HCT116 (cell line): ENCODE data around the gene PCSK6. TPM values are rescaled to one million over a fixed set of nuclear protein-coding genes. Genes with fewer than 3 reads are reported as not detected.

Experiments used
- ATAC-seq: fragments of 200-7000 bp; cut with Tn5 transposase; 2 replicates; pipeline ENCODE4 v1.9.1; 2020; ENCODE audit warnings: mild to moderate bottlenecking, moderate library complexity
- BruUV-seq: library from RNA; stranded (reverse); fragments of 400-500 nt; replicated peaks from 2 replicates; lab custom pipeline; 2021; lab: Mats Ljungman, UMichigan
- CTCF ChIA-PET: fragments of 300-600 bp; sonication (Branson Sonifier 250); formaldehyde crosslinking; loops from one replicate; lab custom pipeline; 2021; ENCODE audit warnings: antibody characterized with exemption; lab: Charles Lee
- POLR2A ChIA-PET: fragments of 300-600, 350-600 bp; sonication (Branson Sonifier 250); formaldehyde crosslinking; loops from one replicate; lab custom pipeline; 2021; ENCODE audit warnings: antibody characterized with exemption; lab: Charles Lee
- RAD21 ChIA-PET, 2 experiments: fragments of 300-600 bp; sonication (Branson Sonifier 250); formaldehyde crosslinking; loops; one replicate each; lab custom pipeline; 2023; ENCODE audit warnings: low total read pairs in 2 of 2; ENCODE audit not compliant: uncharacterized antibody in 2 of 2, unreplicated experiment in 2 of 2, low non-redundant PET in 1 of 2; lab: Charles Lee
- DNase-seq: peaks from one replicate; pipeline ENCODE4 v3.0.0-alpha.2; 2010; ENCODE audit warnings: low read depth, low spot score
- H2AFZ ChIP-seq: fragments of 200-600 bp; shearing (Covaris generic), sonication (generic); 2 replicates; pipeline ENCODE4 v1.6.1; 2017; ENCODE audit warnings: low read depth, mixed run types, mixed read lengths, antibody characterized with exemption, low read length; ENCODE audit not compliant: poor library complexity, severe bottlenecking
- H3K27ac ChIP-seq: 2 replicates; pipeline ENCODE4 v1.5.1; 2012; ENCODE audit warnings: low read depth, low read length
- H3K27me3 ChIP-seq: fragments of 200-600 bp; sonication (generic); 2 replicates; pipeline ENCODE4 v1.6.1; 2016; ENCODE audit warnings: mixed run types, low read length, mixed read lengths; ENCODE audit not compliant: insufficient read depth
- H3K36me3 ChIP-seq, 2 experiments: fragments of 200-500 bp in 1 of 2; fragments of 200-600 bp in 1 of 2; sonication (Bioruptor generic) in 1 of 2; sonication (generic) in 1 of 2; 2 replicates each; pipeline versions ENCODE4 v1.5.1 to v1.6.1; 2014 to 2016; ENCODE audit warnings: low read length in 2 of 2, inconsistent platforms in 1 of 2, mixed read lengths in 1 of 2, mixed run types in 1 of 2; ENCODE audit not compliant: insufficient read depth in 2 of 2, control insufficient read depth in 1 of 2
- H3K4me1 ChIP-seq, 2 experiments: fragments of 200-600 bp in 1 of 2; sonication (generic) in 1 of 2; 2 replicates each; pipeline versions ENCODE4 v1.5.1 to v1.6.1; 2012 to 2017; ENCODE audit warnings: low read length in 2 of 2, inconsistent platforms in 1 of 2, mild to moderate bottlenecking in 1 of 2, mixed read lengths in 1 of 2, mixed run types in 1 of 2, moderate library complexity in 1 of 2; ENCODE audit not compliant: insufficient read depth in 2 of 2, control insufficient read depth in 1 of 2
- H3K4me2 ChIP-seq: fragments of 200-600 bp; sonication (generic); 2 replicates; pipeline ENCODE4 v1.6.1; 2017; ENCODE audit warnings: mixed run types, low read length, mixed read lengths
- H3K4me3 ChIP-seq, 2 experiments: fragments of 200-600 bp in 1 of 2; sonication (generic) in 1 of 2; replicated peaks in 1 of 2; 2 replicates each; pipeline ENCODE4 v1.5.1; 2011 to 2016; ENCODE audit warnings: low read length in 2 of 2, control low read depth in 1 of 2, low read depth in 1 of 2, mild to moderate bottlenecking in 1 of 2, mixed read lengths in 1 of 2, mixed run types in 1 of 2
- H3K79me2 ChIP-seq: fragments of 200-600 bp; sonication (generic); 2 replicates; pipeline ENCODE4 v1.6.1; 2017; ENCODE audit warnings: mild to moderate bottlenecking, mixed run types, low read length, moderate library complexity, mixed read lengths; ENCODE audit not compliant: insufficient read depth
- H3K9ac ChIP-seq: fragments of 200-600 bp; sonication (generic); 2 replicates; pipeline ENCODE4 v1.6.1; 2016; ENCODE audit warnings: low read length, mixed read lengths
- H3K9me2 ChIP-seq: fragments of 200-600 bp; sonication (generic), shearing (Covaris generic); 2 replicates; pipeline ENCODE4 v1.6.1; 2017; ENCODE audit warnings: mixed run types, mild to moderate bottlenecking, moderate library complexity; ENCODE audit not compliant: insufficient read depth
- H3K9me3 ChIP-seq, 2 experiments: fragments of 200-500 bp in 1 of 2; fragments of 200-600 bp in 1 of 2; sonication (Bioruptor generic) in 1 of 2; sonication (generic) in 1 of 2; 2 replicates each; pipeline ENCODE4 v1.6.1; 2014 to 2017; ENCODE audit warnings: low read length in 2 of 2, mixed read lengths in 2 of 2, inconsistent platforms in 1 of 2, low read depth in 1 of 2, mild to moderate bottlenecking in 1 of 2, mixed run types in 1 of 2, moderate library complexity in 1 of 2; ENCODE audit not compliant: control insufficient read depth in 1 of 2, insufficient read depth in 1 of 2
- H4K20me1 ChIP-seq: fragments of 200-600 bp; sonication (generic), shearing (Covaris generic); 2 replicates; pipeline ENCODE4 v1.6.1; 2017; ENCODE audit warnings: mixed run types, mild to moderate bottlenecking, moderate library complexity; ENCODE audit not compliant: insufficient read depth
- ATF3 ChIP-seq: IDR thresholded peaks from 2 replicates; pipeline ENCODE4 v1.6.1; 2012
- CEBPB ChIP-seq: IDR thresholded peaks from 2 replicates; pipeline ENCODE4 v1.6.1; 2012; ENCODE audit warnings: low read depth
- CTCF ChIP-seq, 3 experiments: fragments of 200-600 bp in 1 of 3; sonication (generic) in 1 of 3; IDR thresholded peaks in 2 of 3; conservative IDR thresholded peaks in 1 of 3; 2 replicates each; pipeline ENCODE4 v1.5.1; 2012 to 2017; ENCODE audit warnings: low read depth in 2 of 3, low read length in 2 of 3, antibody characterized with exemption in 1 of 3, borderline replicate concordance in 1 of 3, control low read depth in 1 of 3, mild to moderate bottlenecking in 1 of 3, mixed read lengths in 1 of 3, mixed run types in 1 of 3, moderate library complexity in 1 of 3; ENCODE audit not compliant: insufficient read depth in 1 of 3
- ELF1 ChIP-seq: IDR thresholded peaks from 2 replicates; pipeline ENCODE4 v1.6.1; 2012; ENCODE audit warnings: low read depth, borderline replicate concordance
- EZH2 ChIP-seq: fragments of 200-600 bp; sonication (generic); IDR thresholded peaks from 2 replicates; pipeline ENCODE4 v1.6.1; 2017; ENCODE audit warnings: antibody characterized with exemption, mixed run types
- EZH2phosphoT487 ChIP-seq: fragments of 200-600 bp; IDR thresholded peaks from 2 replicates; pipeline ENCODE4 v1.6.1; 2018; ENCODE audit warnings: antibody characterized with exemption, borderline replicate concordance
- JUND ChIP-seq: IDR thresholded peaks from 2 replicates; pipeline ENCODE4 v1.6.1; 2012
- POLR2AphosphoS5 ChIP-seq: IDR thresholded peaks from 2 replicates; pipeline ENCODE4 v1.6.1; 2011; ENCODE audit warnings: mild to moderate bottlenecking, low read depth, low read length, moderate library complexity
- SIN3A ChIP-seq: IDR thresholded peaks from 2 replicates; pipeline ENCODE4 v1.6.1; 2012; ENCODE audit warnings: low read depth
- SRF ChIP-seq: IDR thresholded peaks from 2 replicates; pipeline ENCODE4 v1.6.1; 2012; ENCODE audit warnings: low read depth
- TCF7L2 ChIP-seq: IDR thresholded peaks from 2 replicates; pipeline ENCODE4 v1.7.0; 2011; ENCODE audit warnings: borderline replicate concordance, inconsistent platforms; ENCODE audit not compliant: insufficient read depth, insufficient read length; ENCODE audit errors: extremely low read depth
- YY1 ChIP-seq: IDR thresholded peaks from 2 replicates; pipeline ENCODE4 v1.6.1; 2011; ENCODE audit warnings: low read length, low read depth, moderate library complexity, mild to moderate bottlenecking; ENCODE audit not compliant: insufficient replicate concordance; ENCODE audit errors: extremely low read depth
- ZFX ChIP-seq: fragments of 450-650 bp; IDR thresholded peaks from 2 replicates; pipeline ENCODE4 v1.6.1; 2017
- intact Hi-C: fragments of 100-400 bp; cut with micrococcal nuclease; formaldehyde crosslinking; loops from 2 replicates; pipeline ENCODE4 v1.10.0; 2022
- total RNA-seq: library from RNA; stranded (reverse); gene quantifications from one replicate; pipeline ENCODE4 v1.2.1, GENCODE V29; 2021; ENCODE audit not compliant: unreplicated experiment

Gene PCSK6
- total RNA-seq, 1 experiment from 2014 or later, result 13.5 TPM

GRCh38 chr15:101536166-101536874 lies 46.8 kb upstream of the PCSK6 start:
- H3K9me2 ChIP-seq, result no peaks in the 10 kb centered on the region
- H3K27me3 ChIP-seq, result no peaks in the 10 kb centered on the region
- POLR2A ChIA-PET, result no interaction called here
- ATAC-seq (no peak), DNase-seq (no peak)
- H3K4me1 ChIP-seq, result peaks cover 0 to 10% of the 10 kb centered on the region in 2 experiments; a peak in 1 of 4 replicates
- CTCF ChIA-PET, result no interaction called here
- intact Hi-C loops, result no loop called here
- no peaks in the 10 kb centered on the region for H3K79me2 ChIP-seq
- no peak overlapping the region for H3K4me2 ChIP-seq
- H4K20me1 ChIP-seq, result no peaks in the 10 kb centered on the region
- no peak overlapping the region for H3K4me3 ChIP-seq
- H3K9ac ChIP-seq, result no peak overlapping the region
- BruUV-seq, result no TSS peak
- H3K27ac ChIP-seq, result no peak overlapping the region
- H3K36me3 ChIP-seq, result no peaks in the 10 kb centered on the region
- H3K9me3 ChIP-seq, result no peaks in the 10 kb centered on the region; a peak in 1 of 4 replicates
- no peak overlapping the region for H2AFZ ChIP-seq
- TF ChIP-seq ZFX (no peak), CTCF (IDR thresholded peaks at IDR 0.05 in 2 of 3, conservative IDR thresholded peaks at IDR 0.05 in 1 of 3; ENCODE audit: borderline replicate concordance in 1 of 3, insufficient read depth in 1 of 3, low read depth in 2 of 3, low read length in 2 of 3) (no peak), EZH2phosphoT487 (no peak)
- RAD21 ChIA-PET, result no interaction called here

GRCh38 chr15:101535170-101535902 lies 45.8 kb upstream of the PCSK6 start:
- no peaks in the 10 kb centered on the region for H3K79me2 ChIP-seq
- H4K20me1 ChIP-seq, result no peaks in the 10 kb centered on the region
- RAD21 ChIA-PET, result no interaction called here
- H3K27ac ChIP-seq, result no peak overlapping the region
- no peaks in the 10 kb centered on the region for H3K27me3 ChIP-seq
- DNase-seq (no peak), ATAC-seq (no peak)
- H3K4me3 ChIP-seq, result no peak overlapping the region
- CTCF ChIA-PET, result no interaction called here
- no TSS peak for BruUV-seq
- peaks cover 0 to 10% of the 10 kb centered on the region in 2 experiments; a peak in 1 of 4 replicates for H3K4me1 ChIP-seq
- H3K9me3 ChIP-seq, result no peaks in the 10 kb centered on the region; a peak in 1 of 4 replicates
- H3K4me2 ChIP-seq, result no peak overlapping the region
- no peak overlapping the region for H3K9ac ChIP-seq
- no peaks in the 10 kb centered on the region for H3K36me3 ChIP-seq
- POLR2A ChIA-PET, result no interaction called here
- H3K9me2 ChIP-seq, result no peaks in the 10 kb centered on the region
- intact Hi-C loops, result no loop called here
- no peak overlapping the region for H2AFZ ChIP-seq
- TF ChIP-seq ELF1 (no peak), ATF3 (no peak), TCF7L2 (no peak), CTCF (IDR thresholded peaks at IDR 0.05 in 2 of 3, conservative IDR thresholded peaks at IDR 0.05 in 1 of 3; ENCODE audit: borderline replicate concordance in 1 of 3, insufficient read depth in 1 of 3, low read depth in 2 of 3, low read length in 2 of 3) (no peak), POLR2AphosphoS5 (no peak), SIN3A (no peak), CEBPB (no peak), JUND (no peak), EZH2phosphoT487 (no peak), EZH2 (no peak), YY1 (no peak), SRF (no peak)
